HG03558 (cell line): ENCODE measurements around the gene SMYD3.
A peak's percentile ranks its signal among the peaks of the same experiment; 100 is the strongest.

Experiments used
- ATAC-seq: cut with Tn5 transposase; IDR thresholded peaks from one replicate; pipeline ENCODE4 v1.9.1; 2021; ENCODE audit warnings: moderate number of reproducible peaks; ENCODE audit not compliant: unreplicated experiment; ENCODE audit errors: extremely low read depth

The SMYD3 gene

DNA sequence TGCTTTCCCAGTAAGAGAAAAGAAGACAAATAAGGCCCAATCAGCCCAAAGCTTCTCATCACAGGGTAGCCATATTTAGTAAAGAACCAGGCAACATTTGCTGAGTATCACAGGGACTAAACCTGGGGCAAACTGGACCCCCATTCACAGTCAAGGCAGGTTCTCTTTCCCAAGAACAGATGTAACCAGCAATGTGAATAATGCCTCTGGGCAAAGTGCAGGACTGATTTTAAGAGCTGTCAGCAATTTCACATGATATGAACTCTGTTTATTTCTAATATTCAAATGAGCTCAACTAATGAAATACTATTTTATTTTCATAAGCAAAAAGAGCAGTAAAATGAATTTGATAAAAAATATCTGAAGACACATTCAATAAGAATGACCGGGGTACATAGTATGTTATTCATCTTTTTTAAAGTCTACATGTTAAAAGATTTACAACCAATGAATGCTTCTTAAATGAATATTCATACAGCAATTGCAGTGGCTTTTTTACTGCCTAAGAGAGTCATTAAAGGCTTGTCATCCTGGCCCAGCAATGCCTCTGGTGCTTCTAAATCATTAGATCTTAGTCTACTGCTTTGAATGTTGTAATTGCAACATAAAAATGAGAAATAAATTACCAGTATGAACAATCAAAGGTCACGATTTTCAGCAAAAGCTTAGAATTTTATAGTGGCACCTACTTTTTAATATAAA, 308.8 kb downstream of the SMYD3 start:
- ATAC-seq: no peak

DNA sequence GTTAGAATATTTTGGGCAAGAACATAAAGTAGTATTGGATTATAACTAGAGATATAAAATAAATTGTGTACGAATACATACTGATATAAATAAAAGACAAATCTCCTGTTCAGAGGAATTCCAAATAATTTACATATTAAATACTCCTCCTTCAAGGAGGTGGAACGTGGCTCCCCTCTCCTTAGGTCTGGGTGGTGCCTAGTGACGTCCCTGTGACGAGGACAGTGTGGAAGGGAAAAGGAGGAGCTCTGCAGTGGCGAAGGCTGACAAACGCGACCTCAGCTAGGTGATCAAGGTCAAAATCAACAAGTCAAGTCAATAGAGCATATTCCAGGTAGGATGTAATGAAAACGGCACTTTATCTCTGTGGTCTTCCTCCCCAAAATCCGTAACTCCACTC, 310.0 kb downstream of the SMYD3 start:
- no peak for ATAC-seq

DNA sequence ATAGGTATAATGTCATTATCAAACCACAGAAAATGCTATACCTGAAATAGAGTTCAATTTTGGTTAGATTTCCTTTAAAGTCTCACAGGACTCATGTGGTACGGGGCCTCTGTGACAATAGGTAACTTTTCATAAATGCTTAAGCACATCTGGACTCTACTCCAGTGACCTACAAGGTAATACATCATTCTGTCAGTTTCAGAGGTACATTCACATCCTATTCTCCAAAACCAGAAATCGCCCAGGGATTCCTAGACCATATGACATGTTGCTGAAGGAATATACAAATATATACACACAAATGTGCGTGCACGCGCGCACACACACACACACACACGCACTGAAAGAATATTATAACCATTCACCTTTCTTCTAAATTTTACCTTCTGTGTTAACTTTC, 311.8 kb downstream of the SMYD3 start:
- no peak for ATAC-seq

DNA sequence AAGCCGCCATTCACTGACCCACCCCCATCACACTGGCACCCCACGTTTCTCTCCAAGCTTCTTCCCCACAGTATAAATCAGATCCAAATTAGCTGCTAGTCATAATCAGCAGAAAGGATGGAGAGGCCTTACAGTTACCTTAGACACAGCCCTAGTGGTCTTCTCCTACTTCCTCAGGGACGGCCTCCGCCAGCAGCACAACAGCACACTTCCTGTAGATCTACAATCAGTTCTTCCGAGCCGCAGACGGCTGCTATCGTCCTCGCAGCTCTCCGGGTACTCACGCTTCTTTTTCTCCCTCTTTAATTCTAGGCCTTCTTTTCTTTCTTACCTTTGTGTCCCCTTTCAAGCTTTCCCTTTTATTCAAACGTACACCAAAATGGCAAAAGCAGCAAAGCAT, 313.5 kb downstream of the SMYD3 start:
- no peak for ATAC-seq

DNA sequence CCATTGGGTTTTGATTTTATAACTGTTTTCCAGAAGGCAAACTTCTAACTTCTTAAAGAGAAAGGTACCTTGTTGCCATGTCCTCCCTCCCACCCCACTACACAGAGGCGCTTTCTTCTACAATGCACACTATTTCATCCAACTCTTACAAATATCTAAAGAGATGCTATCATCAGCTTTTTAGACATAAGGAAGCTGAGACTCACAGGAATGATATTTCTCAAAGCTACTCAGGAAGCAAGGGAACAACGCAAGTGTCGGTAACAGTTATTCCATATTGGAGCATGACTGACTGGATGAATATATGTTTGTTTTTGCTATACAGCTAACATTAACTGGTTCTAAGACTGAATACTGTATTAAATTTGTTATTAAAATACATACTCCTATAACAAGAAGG, 318.0 kb downstream of the SMYD3 start:
- no peak for ATAC-seq

DNA sequence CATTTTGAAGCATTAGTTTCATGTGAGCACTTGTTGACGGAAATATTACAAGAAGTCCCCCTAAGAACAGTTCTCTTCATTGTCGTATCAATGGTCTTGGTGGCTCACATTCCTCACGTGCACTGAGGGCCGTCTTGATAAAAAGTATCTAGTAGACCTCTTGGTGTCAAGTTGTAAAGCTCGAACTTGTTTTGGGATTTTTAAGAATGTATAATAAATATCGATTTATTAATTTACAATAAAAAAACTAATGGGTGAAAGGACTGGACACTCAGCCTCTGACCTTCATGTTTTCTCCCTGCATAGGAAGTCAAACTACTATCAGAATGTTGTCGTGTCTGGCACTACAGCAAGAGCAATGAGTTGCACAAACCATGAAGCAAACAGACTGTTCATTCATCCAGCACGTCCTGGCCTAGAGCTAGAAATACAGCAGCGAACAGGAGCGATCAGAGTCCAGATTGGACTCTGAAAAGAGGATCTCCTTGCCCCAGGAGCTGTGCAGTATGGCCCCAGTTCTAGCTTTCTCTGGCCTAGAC, 319.2 kb downstream of the SMYD3 start:
- ATAC-seq: no peak

DNA sequence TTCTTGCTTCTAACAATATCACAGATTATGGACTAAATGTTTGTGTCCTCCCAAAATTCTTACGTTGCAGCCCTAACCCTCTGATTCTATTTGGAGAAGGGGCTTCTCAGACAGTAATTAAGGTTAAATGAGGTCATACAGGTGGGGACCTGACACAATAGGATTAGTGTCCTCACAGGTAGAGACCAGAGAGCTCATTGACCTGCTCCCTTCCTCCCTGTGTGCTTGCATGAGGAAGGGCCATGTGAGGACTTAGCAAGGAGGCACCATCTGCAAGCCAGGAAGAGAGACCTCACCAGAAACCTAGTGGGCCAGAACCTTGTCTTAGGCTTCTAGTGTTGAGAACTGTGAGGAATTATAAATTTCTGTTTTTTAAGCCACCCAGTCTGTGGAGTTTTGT, 322.6 kb downstream of the SMYD3 start:
- ATAC-seq: no peak

DNA sequence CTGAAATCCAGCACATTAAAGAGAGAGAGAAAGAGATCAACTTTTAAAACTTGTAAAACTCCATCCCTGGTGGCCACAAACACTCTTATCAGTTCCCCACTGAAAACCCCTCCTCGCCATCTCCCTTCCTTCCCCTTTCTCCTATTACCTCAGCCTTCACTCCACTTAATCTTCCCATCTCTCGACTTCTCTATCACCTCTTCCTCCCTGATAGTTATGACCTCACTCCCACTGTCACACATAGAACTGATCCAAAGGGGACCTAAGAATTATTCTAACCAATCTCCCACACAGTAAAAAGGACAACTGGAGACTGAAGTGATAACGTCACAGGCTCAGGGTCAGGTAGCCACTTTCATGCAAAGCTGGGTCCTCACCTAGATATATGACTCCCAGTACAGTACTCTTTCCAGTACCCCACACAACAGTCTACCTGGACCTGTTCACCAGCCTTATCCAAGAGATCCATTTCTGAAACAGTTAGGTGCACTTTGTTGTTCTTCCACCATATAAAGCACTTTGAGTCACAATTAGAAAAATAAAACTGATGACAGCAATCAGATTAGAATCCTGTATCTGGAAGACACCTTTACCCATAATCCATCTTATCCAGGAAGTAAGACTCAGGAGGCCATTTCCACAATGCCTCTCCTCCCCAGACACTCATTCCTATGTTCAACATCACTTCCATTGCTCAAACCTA, 324.8 kb downstream of the SMYD3 start:
- no peak for ATAC-seq

DNA sequence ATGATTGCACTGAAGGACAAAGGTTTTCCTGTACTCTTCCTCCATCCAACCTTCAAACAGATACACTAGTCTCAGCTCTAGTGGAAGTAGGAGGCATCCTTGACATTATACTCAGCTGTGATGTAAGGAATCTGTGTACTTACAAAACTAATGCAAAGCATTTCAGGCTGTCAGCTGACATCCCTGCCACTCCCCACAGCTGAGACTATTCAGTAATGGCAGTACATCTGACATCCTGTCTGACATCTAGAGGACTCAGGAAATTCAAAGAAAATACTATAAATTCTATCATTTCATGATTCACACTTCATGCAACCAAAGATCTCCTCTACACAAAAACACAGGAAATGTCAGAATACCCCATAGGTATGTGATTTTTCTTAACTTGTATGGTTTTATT, 325.8 kb downstream of the SMYD3 start:
- no peak for ATAC-seq

DNA sequence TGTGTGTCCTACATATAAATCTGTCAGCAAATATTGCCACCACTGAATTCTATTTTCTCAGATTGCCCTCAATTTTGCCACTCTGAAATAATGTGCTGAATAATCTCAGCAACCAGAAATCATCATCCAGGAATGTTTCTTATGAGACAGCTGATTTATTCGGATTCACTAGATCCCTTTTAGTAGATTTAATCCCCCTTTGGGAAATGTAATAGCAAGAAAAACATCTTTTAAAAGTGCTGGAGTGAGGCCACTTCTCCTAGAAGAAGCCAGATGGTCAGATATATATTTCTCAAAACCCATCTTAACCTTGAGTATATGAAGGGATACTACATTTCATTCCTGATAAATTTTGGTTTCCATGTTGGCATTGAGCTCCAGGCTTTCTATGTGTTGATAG, 327.7 kb downstream of the SMYD3 start:
- ATAC-seq: no peak

DNA sequence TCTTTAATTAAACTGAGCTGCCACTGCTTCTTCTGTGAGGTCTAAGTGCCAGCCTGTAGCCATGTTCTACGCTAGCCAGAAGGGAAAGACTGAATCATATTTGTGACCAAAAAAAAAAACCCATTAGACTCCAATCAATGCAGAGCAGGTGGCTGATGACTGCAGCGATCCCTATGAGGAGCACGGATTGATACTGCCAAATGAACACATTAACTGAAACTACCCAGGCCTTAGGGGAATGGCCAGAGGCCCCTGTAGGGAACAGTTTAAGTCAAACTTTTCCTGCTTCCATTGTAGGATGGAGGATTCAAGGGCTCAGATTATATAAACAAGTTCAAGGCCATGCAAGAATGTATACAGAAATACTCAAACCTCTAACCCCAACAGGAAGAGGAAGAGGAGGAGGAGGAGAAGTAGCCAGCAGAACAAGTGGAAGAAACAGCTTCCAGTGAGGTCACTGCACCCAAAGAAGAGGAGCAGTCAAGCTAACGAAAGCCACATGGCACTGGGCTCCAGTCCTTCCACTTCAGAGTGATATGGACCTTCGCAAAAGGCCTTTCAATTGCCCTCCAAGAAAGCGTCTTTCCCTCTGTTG, 328.3 kb downstream of the SMYD3 start:
- no peak for ATAC-seq

DNA sequence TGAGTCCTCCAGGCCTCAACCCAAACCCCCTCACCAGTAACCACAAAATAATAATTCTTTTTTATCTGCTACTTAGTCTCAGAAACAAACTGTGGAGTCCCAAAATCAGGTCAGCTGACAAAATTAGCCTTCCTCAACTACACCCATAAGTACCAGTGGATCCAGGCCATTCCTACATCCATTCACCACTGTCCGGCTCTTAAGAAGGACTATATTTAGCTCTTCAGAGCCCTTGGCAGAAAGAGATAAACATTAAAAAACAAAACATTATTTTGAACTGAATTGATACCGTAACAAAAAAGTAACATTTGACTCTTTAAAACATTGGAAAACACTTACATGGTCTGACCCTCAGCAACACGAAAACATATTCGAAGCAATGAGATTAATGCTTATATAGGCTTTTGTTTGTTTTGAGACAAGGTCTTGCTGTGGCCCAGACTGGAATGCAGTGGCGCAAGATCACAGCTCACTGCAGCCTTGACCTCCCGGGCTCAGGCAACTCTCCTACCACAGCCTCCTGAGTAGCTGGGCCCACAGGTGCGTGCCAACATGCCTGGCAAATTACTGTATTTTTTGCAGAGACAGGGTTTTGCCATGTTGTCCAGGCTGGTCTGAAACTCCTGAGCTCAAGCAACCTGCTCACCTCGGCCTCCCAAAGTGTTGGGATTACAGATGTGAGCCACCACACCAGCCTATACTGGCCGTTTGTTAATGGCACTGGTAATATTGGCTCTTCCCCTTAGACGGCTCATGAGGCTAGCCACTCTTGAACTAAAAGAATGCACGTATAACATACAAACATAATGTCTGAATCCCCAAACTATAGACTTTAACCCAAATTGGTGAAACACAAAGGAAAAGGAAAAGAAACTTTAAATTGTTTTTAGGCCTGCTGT, 330.7 kb downstream of the SMYD3 start:
- ATAC-seq: no peak

DNA sequence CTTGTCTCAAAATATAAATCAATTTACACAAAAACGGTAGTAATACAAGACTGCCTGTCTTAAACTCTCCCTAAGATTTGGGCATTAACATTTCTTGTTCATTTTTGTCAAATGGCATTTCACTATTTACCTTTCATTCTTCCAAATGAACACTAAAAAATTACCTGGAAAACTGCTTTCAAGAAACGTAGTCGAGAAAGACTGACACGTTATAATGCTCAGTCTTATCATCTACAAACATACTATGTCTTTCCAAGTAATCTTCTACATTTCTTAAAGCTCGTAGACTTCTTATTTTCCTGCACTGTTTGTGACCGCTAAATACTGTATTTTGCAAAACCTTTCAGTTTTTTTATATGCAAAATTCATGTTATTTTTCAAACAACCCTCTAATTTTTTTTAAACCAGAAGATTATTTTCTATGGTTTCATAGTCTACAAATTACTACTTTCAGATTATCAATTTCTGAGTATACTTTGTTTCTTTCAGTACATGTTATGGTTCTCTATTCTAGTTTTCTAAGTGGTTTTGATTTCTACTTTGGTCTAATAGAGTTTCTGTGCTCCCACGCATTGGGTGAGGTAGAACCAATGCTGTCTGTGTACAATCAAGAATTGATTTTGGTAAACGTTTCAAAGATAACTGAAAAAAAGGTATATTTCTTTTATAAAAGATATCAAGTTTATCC, 336.4 kb downstream of the SMYD3 start:
- peak; percentile 71 for ATAC-seq

DNA sequence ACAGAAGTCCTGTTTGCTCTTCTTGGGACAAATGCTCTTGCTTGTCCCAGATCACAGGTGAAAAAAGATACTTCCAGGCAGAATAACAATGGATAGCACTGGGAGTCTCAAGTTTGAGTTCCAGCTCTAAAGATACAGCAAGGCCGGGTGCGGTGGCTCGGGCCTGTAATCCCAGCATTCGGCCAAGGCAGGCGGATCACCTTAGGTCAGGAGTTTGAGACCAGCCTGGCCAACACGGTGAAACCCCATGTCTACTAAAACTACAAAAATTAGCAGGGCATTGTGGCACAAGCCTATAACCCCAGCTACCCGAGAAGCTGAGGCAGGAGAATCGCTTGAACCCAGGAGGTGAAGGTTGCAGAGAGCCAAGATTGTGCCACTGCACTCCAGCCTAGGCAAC, 337.6 kb downstream of the SMYD3 start:
- no peak for ATAC-seq

DNA sequence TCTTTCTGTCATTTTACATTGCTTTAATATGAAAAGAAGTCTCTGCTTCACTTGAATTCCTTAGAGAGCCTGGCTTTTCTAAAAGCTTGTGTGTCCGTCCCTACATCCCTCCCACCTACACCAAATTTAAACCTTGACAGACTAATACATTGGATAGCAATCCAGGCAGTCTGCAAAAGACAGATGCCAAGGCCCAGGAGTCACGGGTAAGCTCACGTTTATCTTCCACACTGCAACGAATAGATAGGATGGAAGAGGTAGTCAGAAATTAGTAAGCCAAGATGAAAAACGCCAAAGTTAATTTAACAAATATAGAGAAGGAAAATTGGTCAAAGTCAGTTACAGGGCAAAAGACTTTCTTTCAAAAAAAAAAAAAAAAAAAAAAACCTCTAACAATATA, 338.1 kb downstream of the SMYD3 start:
- ATAC-seq: no peak

DNA sequence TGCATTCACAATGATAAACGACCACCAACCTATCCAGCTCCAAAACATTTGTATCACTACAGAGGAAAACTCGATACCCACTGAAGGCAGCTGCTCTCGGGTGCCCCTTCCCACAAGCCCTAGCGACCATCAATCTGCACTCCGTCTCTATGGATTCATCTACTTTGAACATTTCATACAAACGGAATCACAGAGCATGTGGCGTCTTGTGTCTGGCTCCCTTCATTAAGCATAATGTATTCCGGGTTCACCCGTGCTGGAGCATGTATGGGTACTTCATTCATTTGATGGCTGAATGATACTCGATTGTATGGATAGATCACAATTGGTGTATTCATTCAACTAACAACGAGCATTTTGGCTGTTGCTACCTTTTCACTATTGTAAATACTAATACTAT, 340.2 kb downstream of the SMYD3 start:
- ATAC-seq: no peak

DNA sequence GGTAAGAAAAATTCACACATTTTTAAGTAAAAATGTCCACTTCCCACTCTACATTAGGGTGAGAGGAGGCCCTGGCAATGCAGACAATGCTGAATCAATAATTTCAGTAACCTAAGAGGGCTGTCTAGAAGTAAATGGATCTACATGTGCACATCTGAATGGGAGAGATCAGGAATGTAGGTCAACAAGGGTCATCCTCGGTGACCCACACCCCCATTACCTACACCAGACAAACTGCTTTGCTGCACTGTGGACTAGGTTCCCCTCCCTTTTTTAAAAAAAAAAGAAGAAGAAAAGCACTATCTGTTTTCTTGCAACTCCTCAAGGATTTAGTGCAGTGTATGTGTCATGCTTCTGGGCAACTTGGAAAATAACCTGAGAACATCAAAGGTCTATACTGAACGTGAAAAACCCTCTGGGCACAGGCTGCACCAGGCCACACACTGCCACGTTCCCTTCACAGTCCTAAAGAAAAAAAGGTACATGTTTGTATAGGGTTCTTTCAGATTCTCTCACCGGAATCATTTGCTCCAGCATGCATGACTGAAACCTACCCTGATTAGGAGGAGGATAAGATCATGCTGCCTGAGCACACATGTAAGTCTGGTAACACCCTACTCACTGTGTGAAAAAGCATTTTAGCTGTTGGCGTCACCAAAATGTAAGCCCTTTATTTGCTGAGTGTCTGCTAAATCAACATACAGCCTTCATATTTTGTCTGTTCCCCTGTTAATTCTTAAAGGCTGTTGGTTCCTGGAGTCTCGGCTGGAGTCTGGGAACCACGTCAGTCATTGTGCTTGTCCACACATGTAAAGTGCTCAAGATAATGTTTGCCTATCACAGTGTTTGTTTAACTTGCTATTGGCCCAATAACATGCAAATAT, 341.0 kb downstream of the SMYD3 start:
- no peak for ATAC-seq

DNA sequence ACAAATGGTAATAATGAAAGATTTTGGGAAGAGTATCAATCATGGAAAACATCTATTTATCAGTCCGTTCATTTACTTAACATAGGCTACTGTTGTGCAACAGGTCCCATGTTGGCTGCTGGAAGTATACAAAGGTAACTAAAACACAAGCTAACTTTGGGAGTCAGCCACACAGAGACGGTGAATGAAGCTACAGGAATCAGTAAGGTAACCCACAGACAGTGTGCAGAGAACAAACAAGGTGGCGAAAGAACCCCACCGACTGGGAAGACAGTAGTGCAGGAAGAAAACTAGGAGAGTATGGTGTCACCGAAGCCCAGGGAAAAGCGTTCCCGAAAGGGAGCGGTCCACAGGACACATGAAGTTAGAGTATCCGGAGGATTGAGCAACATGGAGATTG, 342.3 kb downstream of the SMYD3 start:
- no peak for ATAC-seq

DNA sequence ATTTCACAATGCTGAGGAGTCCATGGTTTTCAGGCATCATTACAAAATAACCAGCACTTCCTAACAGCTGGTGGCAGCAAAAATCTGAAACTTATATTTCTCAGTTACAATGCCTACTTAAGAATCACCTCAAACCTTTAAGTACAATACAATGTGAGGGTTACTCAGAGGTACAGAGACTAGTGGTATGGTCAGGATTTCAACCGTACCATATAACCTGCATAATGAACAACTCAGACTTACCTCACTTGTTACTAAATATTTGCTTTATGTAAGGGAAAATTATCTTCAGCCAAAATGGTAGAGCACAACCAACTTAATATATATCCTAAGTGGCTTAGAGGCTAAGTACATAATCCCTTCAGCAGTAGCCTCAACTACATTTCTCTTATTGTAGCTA, 344.5 kb downstream of the SMYD3 start:
- no peak for ATAC-seq
